ENCODE data around the gene ATP5ME. TPM values are rescaled to one million over a fixed set of nuclear protein-coding genes. Genes with fewer than 3 reads are reported as not detected.

The ATP5ME gene
- total and polyA plus RNA-seq, 7 experiments from 2014 or later, result 115 to 404 (median 125) TPM

GRCh38 chr4:688854-689681 is 15.0 kb upstream of the ATP5ME start, which contains the start of gene SLC49A3:
Gene SLC49A3 (minus strand): TSS chr4:689151. CDS start chr4:689127, 24 bp downstream.
- Mint-ChIP-seq H3K4me1 (peaks cover 0 to 9% (median 0%) of the 10 kb centered on the region in 7 donors), H3K4me3 (peak within 1 kb of the TSS in 3 of 10 donors; percentile 14 to 58 (median 17)), H3K27me3 (peaks cover 4 to 23% (median 12%) of the 10 kb centered on the region in 5 donors), H3K36me3 (no peaks in the 10 kb centered on the region), H3K27ac (no peak within 1 kb of the TSS), H3K9me3 (peaks cover 0 to 3% (median 0%) of the 10 kb centered on the region in 11 donors)
- CTCF ChIA-PET, result no interaction called here
- POLR2A ChIA-PET, result no interaction called here
- Histone ChIP-seq H3K27ac (ENCODE audit: low read depth, low read length) (no peak within 1 kb of the TSS), H3K27me3 (ENCODE audit: control insufficient read depth in 2 of 2, insufficient read depth in 2 of 2, low read length in 2 of 2) (no peaks in the 10 kb centered on the region), H3K36me3 (ENCODE audit: control insufficient read depth in 2 of 3, insufficient read depth in 3 of 3, low read length in 3 of 3) (no peaks in the 10 kb centered on the region), H3K9me3 (ENCODE audit: control insufficient read depth in 2 of 3, low read length in 3 of 3) (no peaks in the 10 kb centered on the region), H3K4me3 (ENCODE audit: low read length) (no peak within 1 kb of the TSS), H3K4me1 (ENCODE audit: control insufficient read depth in 2 of 2, insufficient read depth in 2 of 2, low read length in 2 of 2) (no peaks in the 10 kb centered on the region)
- intact Hi-C loops (cut with micrococcal nuclease), result no loop called here
- DNase-seq, result no peak
- ATAC-seq, result peak; percentile 17

- DNase-seq (no peak), ATAC-seq (peak; percentile 1)
- CTCF ChIA-PET, result no interaction called here
- H3K9me3 Mint-ChIP-seq, result peaks cover 0 to 3% (median 0%) of the 10 kb centered on the region in 11 donors
- no peaks in the 10 kb centered on the region for H3K9me3 ChIP-seq (ENCODE audit: control insufficient read depth in 2 of 3, low read length in 3 of 3)
- peak overlapping the region in 3 of 10 donors; percentile 11 to 58 (median 14) for H3K4me3 Mint-ChIP-seq
- H3K36me3 Mint-ChIP-seq, result no peaks in the 10 kb centered on the region
- H3K4me3 ChIP-seq (ENCODE audit: low read length), result no peak overlapping the region
- intact Hi-C loops (cut with micrococcal nuclease), result no loop called here
- no peak overlapping the region for H3K27ac Mint-ChIP-seq
- POLR2A ChIA-PET, result no interaction called here
- no peaks in the 10 kb centered on the region for H3K4me1 ChIP-seq (ENCODE audit: control insufficient read depth in 2 of 2, insufficient read depth in 2 of 2, low read length in 2 of 2)
- H3K27ac ChIP-seq (ENCODE audit: low read depth, low read length), result no peak overlapping the region
- H3K4me1 Mint-ChIP-seq, result peaks cover 0 to 10% (median 0%) of the 10 kb centered on the region in 7 donors
- peaks cover 0 to 18% (median 12%) of the 10 kb centered on the region in 5 donors for H3K27me3 Mint-ChIP-seq
- no peaks in the 10 kb centered on the region for H3K36me3 ChIP-seq (ENCODE audit: control insufficient read depth in 2 of 3, insufficient read depth in 3 of 3, low read length in 3 of 3)
- no peaks in the 10 kb centered on the region for H3K27me3 ChIP-seq (ENCODE audit: control insufficient read depth in 2 of 2, insufficient read depth in 2 of 2, low read length in 2 of 2)
These were observed 14.1 kb upstream of the ATP5ME start for GRCh38 chr4:687971-688853.

GRCh38 chr4:687048-687970 is 13.2 kb upstream of the ATP5ME start:
- no peak overlapping the region for H3K27ac ChIP-seq (ENCODE audit: low read depth, low read length)
- H3K36me3 Mint-ChIP-seq, result no peaks in the 10 kb centered on the region
- peaks cover 0 to 18% (median 12%) of the 10 kb centered on the region in 5 donors for H3K27me3 Mint-ChIP-seq
- no peak overlapping the region for H3K27ac Mint-ChIP-seq
- H3K4me1 Mint-ChIP-seq, result peaks cover 0 to 10% (median 0%) of the 10 kb centered on the region in 7 donors
- no peaks in the 10 kb centered on the region for H3K9me3 ChIP-seq (ENCODE audit: control insufficient read depth in 2 of 3, low read length in 3 of 3)
- intact Hi-C loops (cut with micrococcal nuclease), result no loop called here
- H3K4me3 ChIP-seq (ENCODE audit: low read length), result no peak overlapping the region
- peak overlapping the region in 1 of 10 donors; percentile 58 for H3K4me3 Mint-ChIP-seq
- DNase-seq (no peak), ATAC-seq (peak; percentile 82)
- H3K4me1 ChIP-seq (ENCODE audit: control insufficient read depth in 2 of 2, insufficient read depth in 2 of 2, low read length in 2 of 2), result no peaks in the 10 kb centered on the region
- ChIA-PET CTCF (interaction anchor here (0.6 kb wide), 1 partner anchor 1538 kb away, joined by 3 read pairs; no protein-coding TSS in a partner anchor), POLR2A (no interaction called here)
- H3K9me3 Mint-ChIP-seq, result peaks cover 0 to 3% (median 0%) of the 10 kb centered on the region in 11 donors
- H3K27me3 ChIP-seq (ENCODE audit: control insufficient read depth in 2 of 2, insufficient read depth in 2 of 2, low read length in 2 of 2), result no peaks in the 10 kb centered on the region
- no peaks in the 10 kb centered on the region for H3K36me3 ChIP-seq (ENCODE audit: control insufficient read depth in 2 of 3, insufficient read depth in 3 of 3, low read length in 3 of 3)

GRCh38 chr4:686413-687040 is 12.5 kb upstream of the ATP5ME start:
- H3K27me3 Mint-ChIP-seq, result peaks cover 0 to 18% (median 11%) of the 10 kb centered on the region in 5 donors
- ChIA-PET POLR2A (no interaction called here), CTCF (interaction anchor here (0.6 kb wide), 1 partner anchor 1539 kb away, joined by 3 read pairs; no protein-coding TSS in a partner anchor)
- DNase-seq (no peak), ATAC-seq (no peak)
- H3K36me3 Mint-ChIP-seq, result no peaks in the 10 kb centered on the region
- Histone ChIP-seq H3K27me3 (ENCODE audit: control insufficient read depth in 2 of 2, insufficient read depth in 2 of 2, low read length in 2 of 2) (no peaks in the 10 kb centered on the region), H3K9me3 (ENCODE audit: control insufficient read depth in 2 of 3, low read length in 3 of 3) (no peaks in the 10 kb centered on the region), H3K4me1 (ENCODE audit: control insufficient read depth in 2 of 2, insufficient read depth in 2 of 2, low read length in 2 of 2) (no peaks in the 10 kb centered on the region), H3K27ac (ENCODE audit: low read depth, low read length) (no peak overlapping the region), H3K4me3 (ENCODE audit: low read length) (no peak overlapping the region), H3K36me3 (ENCODE audit: control insufficient read depth in 2 of 3, insufficient read depth in 3 of 3, low read length in 3 of 3) (no peaks in the 10 kb centered on the region)
- H3K4me3 Mint-ChIP-seq, result no peak overlapping the region
- peaks cover 0 to 3% (median 0%) of the 10 kb centered on the region in 11 donors for H3K9me3 Mint-ChIP-seq
- peaks cover 0 to 10% (median 0%) of the 10 kb centered on the region in 7 donors for H3K4me1 Mint-ChIP-seq
- intact Hi-C loops (cut with micrococcal nuclease), result no loop called here
- H3K27ac Mint-ChIP-seq, result no peak overlapping the region

- Mint-ChIP-seq H3K9me3 (peaks cover 0 to 3% (median 0%) of the 10 kb centered on the region in 11 donors), H3K36me3 (no peaks in the 10 kb centered on the region), H3K27me3 (peaks cover 0 to 18% (median 11%) of the 10 kb centered on the region in 5 donors), H3K4me3 (no peak overlapping the region), H3K27ac (peak overlapping the region in 1 of 9 donors; percentile 59), H3K4me1 (peaks cover 0 to 10% (median under 1%) of the 10 kb centered on the region in 7 donors)
- H3K36me3 ChIP-seq (ENCODE audit: control insufficient read depth in 2 of 3, insufficient read depth in 3 of 3, low read length in 3 of 3), result no peaks in the 10 kb centered on the region
- CTCF ChIA-PET, result no interaction called here
- no peaks in the 10 kb centered on the region for H3K9me3 ChIP-seq (ENCODE audit: control insufficient read depth in 2 of 3, low read length in 3 of 3)
- intact Hi-C loops (cut with micrococcal nuclease), result no loop called here
- H3K27me3 ChIP-seq (ENCODE audit: control insufficient read depth in 2 of 2, insufficient read depth in 2 of 2, low read length in 2 of 2), result no peaks in the 10 kb centered on the region
- ATAC-seq, result no peak
- DNase-seq, result no peak
- POLR2A ChIA-PET, result no interaction called here
- H3K4me3 ChIP-seq (ENCODE audit: low read length), result no peak overlapping the region
- H3K27ac ChIP-seq (ENCODE audit: low read depth, low read length), result no peak overlapping the region
- peaks cover 0 to under 1% of the 10 kb centered on the region in 2 donors for H3K4me1 ChIP-seq (ENCODE audit: control insufficient read depth in 2 of 2, insufficient read depth in 2 of 2, low read length in 2 of 2)
These were observed 11.8 kb upstream of the ATP5ME start for GRCh38 chr4:685679-686412.

Measured in naive thymus-derived CD4-positive, alpha-beta T cell (primary cell).